ENCODE data around the gene SLC35F4.

- TF ChIP-seq REST (IDR thresholded peaks at IDR 0.05; ENCODE audit: low read depth), result no peak
- no peak for TF ChIP-seq ZBTB7A (IDR thresholded peaks at IDR 0.05; ENCODE audit: low read depth)
- no peak for TF ChIP-seq RAD21 (IDR thresholded peaks at IDR 0.05; ENCODE audit: low read depth)
- TF ChIP-seq EP300 (IDR thresholded peaks at IDR 0.05; ENCODE audit: borderline replicate concordance), result no peak
- no peak for TF ChIP-seq CEBPB (IDR thresholded peaks at IDR 0.05)
- no peak for TF ChIP-seq EGR1 (IDR thresholded peaks at IDR 0.05)
- TF ChIP-seq USF1 (IDR thresholded peaks at IDR 0.05), result no peak
- no peak for TF ChIP-seq MAX (IDR thresholded peaks at IDR 0.05)
- no peak for TF ChIP-seq NFIC (IDR thresholded peaks at IDR 0.05)
- no peak for TF ChIP-seq CREB1 (IDR thresholded peaks at IDR 0.05; ENCODE audit: low read depth)
Measured at GRCh38 chr14:57634335-57634734, 231.6 kb downstream of the SLC35F4 start.

Data from Ishikawa (cell line).